NB4 (cell line): ENCODE results near the gene UBR3.

Experiments used
- DNase-seq: peaks from one replicate; pipeline ENCODE4 v3.0.0; 2010; ENCODE audit warnings: low read depth
- H3K4me3 ChIP-seq: one replicate; pipeline ENCODE4 v1.5.1; 2011; ENCODE audit warnings: mild to moderate bottlenecking, low read depth, low read length, moderate library complexity
- CTCF ChIP-seq: IDR thresholded peaks from one replicate; pipeline ENCODE4 v1.5.1; 2012; ENCODE audit warnings: low read depth, low read length
- MAX ChIP-seq: IDR thresholded peaks from 2 replicates; pipeline ENCODE4 v1.6.1; 2011; ENCODE audit warnings: low read depth, low read length
- MYC ChIP-seq: IDR thresholded peaks from 2 replicates; pipeline ENCODE4 v1.6.1; 2011; ENCODE audit warnings: low read depth, low read length
- POLR2A ChIP-seq: IDR thresholded peaks from 2 replicates; pipeline ENCODE4 v1.6.1; 2011; ENCODE audit warnings: mild to moderate bottlenecking; ENCODE audit not compliant: insufficient read length; ENCODE audit errors: extremely low read depth

The UBR3 gene

GRCh38 chr2:169980001-169980400 lies 152.7 kb downstream of the UBR3 start:
- no peak for DNase-seq
- H3K4me3 ChIP-seq, result no peak overlapping the region
- TF ChIP-seq MYC (no peak), MAX (no peak), POLR2A (no peak), CTCF (no peak)

- H3K4me3 ChIP-seq, result no peak overlapping the region
- DNase-seq, result peak; percentile 57
- TF ChIP-seq MYC, result no peak
- no peak for TF ChIP-seq POLR2A
- TF ChIP-seq MAX, result no peak
- TF ChIP-seq CTCF, result no peak
These were observed 153.4 kb downstream of the UBR3 start for GRCh38 chr2:169980643-169981042.

- TF ChIP-seq POLR2A, result no peak
- no peak for TF ChIP-seq MAX
- DNase-seq, result no peak
- H3K4me3 ChIP-seq, result no peak overlapping the region
These were observed 155.7 kb downstream of the UBR3 start for GRCh38 chr2:169982929-169983328.

GRCh38 chr2:169983506-169983905 lies 156.3 kb downstream of the UBR3 start:
- DNase-seq, result no peak
- no peak for TF ChIP-seq MAX
- TF ChIP-seq POLR2A, result no peak
- no peak for TF ChIP-seq CTCF
- TF ChIP-seq MYC, result no peak
- no peak overlapping the region for H3K4me3 ChIP-seq

GRCh38 chr2:169984145-169984544 lies 156.9 kb downstream of the UBR3 start:
- no peak for DNase-seq
- no peak overlapping the region for H3K4me3 ChIP-seq
- TF ChIP-seq MAX, result no peak
- no peak for TF ChIP-seq MYC
- TF ChIP-seq CTCF, result no peak
- no peak for TF ChIP-seq POLR2A

GRCh38 chr2:169994752-169995151 lies 167.5 kb downstream of the UBR3 start:
- H3K4me3 ChIP-seq, result no peak overlapping the region
- TF ChIP-seq CTCF, result no peak
- TF ChIP-seq POLR2A, result no peak
- no peak for TF ChIP-seq MAX
- no peak for TF ChIP-seq MYC

More at GRCh38 chr2:169994752-169995151, 167.5 kb downstream of the UBR3 start:
- DNase-seq, result no peak
